SK-N-SH treated with all-trans-retinoic acid at 6 μM for 48 hours (cell line): ENCODE measurements around the gene CCDC89.

Source experiments
- ATAC-seq: fragments of 200-7000 bp; cut with Tn5 transposase; 3 replicates; pipeline ENCODE4 v1.9.1; 2020; ENCODE audit warnings: mild to moderate bottlenecking, moderate library complexity
- BACH2 ChIP-seq: fragments of 250-450 bp; sonication (Bioruptor Pico); IDR thresholded peaks from 2 replicates; pipeline ENCODE4 v1.9.0; 2021; ENCODE audit warnings: mild to moderate bottlenecking, borderline replicate concordance
- CREB5 ChIP-seq: fragments of 250-450 bp; sonication (Bioruptor Pico); IDR thresholded peaks from 2 replicates; pipeline ENCODE4 v1.5.1; 2020; ENCODE audit warnings: low read depth, mild to moderate bottlenecking, moderate library complexity
- CSDC2 ChIP-seq: fragments of 250-450 bp; sonication (Bioruptor Pico); IDR thresholded peaks from 2 replicates; pipeline ENCODE4 v1.5.0; 2020; ENCODE audit warnings: mild to moderate bottlenecking, moderate library complexity
- ESRRG ChIP-seq: fragments of 250-450 bp; sonication (Bioruptor Pico); IDR thresholded peaks from 2 replicates; pipeline ENCODE4 v1.6.1; 2021; ENCODE audit warnings: mild to moderate bottlenecking
- ISL1 ChIP-seq: fragments of 250-450 bp; sonication (Bioruptor Pico); IDR thresholded peaks from 2 replicates; pipeline ENCODE4 v2.1.2; 2022; ENCODE audit warnings: mild to moderate bottlenecking, moderate library complexity
- PATZ1 ChIP-seq: fragments of 250-450 bp; sonication (Bioruptor Pico); IDR thresholded peaks from 2 replicates; pipeline ENCODE4 v1.8.0; 2020; ENCODE audit warnings: mild to moderate bottlenecking, moderate library complexity, borderline replicate concordance
- RARB ChIP-seq: fragments of 250-450 bp; sonication (Bioruptor Pico); IDR thresholded peaks from 2 replicates; pipeline ENCODE4 v1.8.0; 2021; ENCODE audit warnings: mild to moderate bottlenecking, moderate library complexity
- SNAI2 ChIP-seq: fragments of 250-450 bp; sonication (Bioruptor Pico); IDR thresholded peaks from 2 replicates; pipeline ENCODE4 v1.5.0; 2020; ENCODE audit warnings: mild to moderate bottlenecking, moderate library complexity
- TOX ChIP-seq: fragments of 250-450 bp; sonication (Bioruptor Pico); IDR thresholded peaks from 2 replicates; pipeline ENCODE4 v1.8.0; 2021; ENCODE audit warnings: mild to moderate bottlenecking, moderate library complexity, borderline replicate concordance
- TSHZ2 ChIP-seq: fragments of 250-450 bp; sonication (Bioruptor Pico); IDR thresholded peaks from 2 replicates; pipeline ENCODE4 v1.5.0; 2020; ENCODE audit warnings: mild to moderate bottlenecking, moderate library complexity
- ZC3H10 ChIP-seq: fragments of 250-450 bp; sonication (Bioruptor Pico); IDR thresholded peaks from 2 replicates; pipeline ENCODE4 v1.5.1; 2021; ENCODE audit warnings: mild to moderate bottlenecking, moderate library complexity
- ZFP3 ChIP-seq: fragments of 250-450 bp; sonication (Bioruptor Pico); IDR thresholded peaks from 2 replicates; pipeline ENCODE4 v1.5.0; 2020; ENCODE audit warnings: mild to moderate bottlenecking, moderate library complexity
- ZNF70 ChIP-seq: fragments of 450-650 bp; formaldehyde crosslinking; IDR thresholded peaks from 2 replicates; pipeline ENCODE4 v1.5.0; 2020; ENCODE audit warnings: mild to moderate bottlenecking, moderate library complexity

Gene CCDC89

GRCh38 chr11:85710917-85711316 lies 24.9 kb upstream of the CCDC89 start (continued):
- no peak for TF ChIP-seq PATZ1 (CRISPR knock-in tag)

GRCh38 chr11:85709941-85710702 lies 24.1 kb upstream of the CCDC89 start:
- TF ChIP-seq TSHZ2 (CRISPR knock-in tag) (no peak), TOX (CRISPR knock-in tag) (peak; percentile 78; the same call in 1 of the 2 replicates), ISL1 (peak; percentile 77), RARB (CRISPR knock-in tag) (peak; percentile 58; the same call in 1 of the 2 replicates)
- TF ChIP-seq, all 23 proteins: peak for 3
- peak; percentile 85 for ATAC-seq

GRCh38 chr11:85705800-85706199 lies 19.8 kb upstream of the CCDC89 start:
- TF ChIP-seq ISL1 (peak; percentile 62), TOX (CRISPR knock-in tag) (no peak)
- ATAC-seq, result peak; percentile 22; the same call in 2 of the 3 replicates

GRCh38 chr11:85704967-85705366 lies 19.0 kb upstream of the CCDC89 start:
- TF ChIP-seq ESRRG (CRISPR knock-in tag), result no peak
- TF ChIP-seq ZFP3 (CRISPR knock-in tag), result no peak
- TF ChIP-seq CSDC2 (CRISPR knock-in tag), result no peak
- no peak for TF ChIP-seq ZC3H10 (CRISPR knock-in tag)
- no peak for TF ChIP-seq BACH2 (CRISPR knock-in tag)
- TF ChIP-seq ZNF70 (CRISPR knock-in tag), result no peak
- no peak for TF ChIP-seq PATZ1 (CRISPR knock-in tag)
- no peak for TF ChIP-seq SNAI2 (CRISPR knock-in tag)
- TF ChIP-seq TSHZ2 (CRISPR knock-in tag), result no peak
- no peak for TF ChIP-seq RARB (CRISPR knock-in tag)
- no peak for TF ChIP-seq CREB5
- TF ChIP-seq, all 23 proteins: peak for 0
- no peak for ATAC-seq
